Gastroesophageal sphincter (tissue), 3 donors: ENCODE data around the gene CSF2RB.

Source experiments
- EP300 ChIP-seq: sonication (generic); formaldehyde crosslinking; IDR thresholded peaks from one replicate; pipeline ENCODE4 v1.6.1; 2017; ENCODE audit warnings: antibody characterized with exemption, mild to moderate bottlenecking
- POLR2A ChIP-seq, 2 donors: fragments of 450-650 bp; IDR thresholded peaks; one replicate each; pipeline ENCODE4 v1.6.1; 2017; ENCODE audit warnings: antibody characterized with exemption in 2 of 2, mild to moderate bottlenecking in 2 of 2, moderate library complexity in 1 of 2
- POLR2AphosphoS5 ChIP-seq: sonication (generic); formaldehyde crosslinking; IDR thresholded peaks from one replicate; pipeline ENCODE4 v1.6.1; 2017; ENCODE audit warnings: antibody characterized with exemption
- TF ChIP-seq, protein P1 (sequence below), 4 experiments: fragments of 200-600 bp in 2 of 4; fragments of 450-650 bp in 2 of 4; sonication (generic) in 1 of 4; IDR thresholded peaks; one replicate each; pipeline ENCODE4 v1.5.1; 2017 to 2019; ENCODE audit warnings: antibody characterized with exemption in 4 of 4, mild to moderate bottlenecking in 2 of 4, moderate library complexity in 2 of 4

DNA sequence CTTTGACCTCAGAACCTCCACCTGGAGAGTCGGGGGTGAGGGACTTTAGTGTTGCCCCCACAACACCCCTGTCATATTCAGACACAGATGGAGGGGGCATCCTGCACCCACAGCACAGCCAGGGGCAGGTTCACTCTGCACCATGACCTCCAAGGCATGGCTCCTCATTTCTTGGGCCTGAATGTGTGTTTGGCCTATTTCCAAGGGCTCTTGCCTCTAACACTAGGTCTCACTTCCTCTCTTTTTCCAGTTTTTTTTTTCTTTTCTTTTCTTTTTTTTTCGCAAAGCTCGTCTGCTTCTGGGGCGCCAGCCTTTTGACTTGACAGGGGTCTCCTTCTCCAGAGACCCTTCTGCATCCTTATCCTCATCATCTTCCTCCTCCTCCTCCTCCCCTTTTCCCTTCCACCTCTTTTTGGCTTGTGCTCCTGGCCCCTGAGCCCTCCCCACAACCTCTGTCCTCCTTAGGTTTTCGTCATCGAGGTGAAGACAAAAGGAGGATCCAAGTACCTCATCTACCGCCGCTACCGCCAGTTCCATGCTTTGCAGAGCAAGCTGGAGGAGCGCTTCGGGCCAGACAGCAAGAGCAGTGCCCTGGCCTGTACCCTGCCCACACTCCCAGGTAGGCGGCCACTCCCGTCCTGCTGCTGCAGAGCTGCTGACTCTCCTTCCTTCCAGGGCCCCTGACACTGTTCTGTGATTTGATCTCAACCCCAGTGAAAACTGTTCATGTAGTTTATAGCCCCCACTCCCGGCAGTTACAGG is 48.8 kb upstream of the CSF2RB start:
- TF ChIP-seq, protein P1, sequence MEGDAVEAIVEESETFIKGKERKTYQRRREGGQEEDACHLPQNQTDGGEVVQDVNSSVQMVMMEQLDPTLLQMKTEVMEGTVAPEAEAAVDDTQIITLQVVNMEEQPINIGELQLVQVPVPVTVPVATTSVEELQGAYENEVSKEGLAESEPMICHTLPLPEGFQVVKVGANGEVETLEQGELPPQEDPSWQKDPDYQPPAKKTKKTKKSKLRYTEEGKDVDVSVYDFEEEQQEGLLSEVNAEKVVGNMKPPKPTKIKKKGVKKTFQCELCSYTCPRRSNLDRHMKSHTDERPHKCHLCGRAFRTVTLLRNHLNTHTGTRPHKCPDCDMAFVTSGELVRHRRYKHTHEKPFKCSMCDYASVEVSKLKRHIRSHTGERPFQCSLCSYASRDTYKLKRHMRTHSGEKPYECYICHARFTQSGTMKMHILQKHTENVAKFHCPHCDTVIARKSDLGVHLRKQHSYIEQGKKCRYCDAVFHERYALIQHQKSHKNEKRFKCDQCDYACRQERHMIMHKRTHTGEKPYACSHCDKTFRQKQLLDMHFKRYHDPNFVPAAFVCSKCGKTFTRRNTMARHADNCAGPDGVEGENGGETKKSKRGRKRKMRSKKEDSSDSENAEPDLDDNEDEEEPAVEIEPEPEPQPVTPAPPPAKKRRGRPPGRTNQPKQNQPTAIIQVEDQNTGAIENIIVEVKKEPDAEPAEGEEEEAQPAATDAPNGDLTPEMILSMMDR (IDR thresholded peaks at IDR 0.05): no peak
- TF ChIP-seq POLR2A (IDR thresholded peaks at IDR 0.05) (no peak), POLR2AphosphoS5 (no peak), EP300 (no peak)
